Transverse colon (tissue), 4 donors: ENCODE data around the gene PPP1R15A. TPM values are rescaled to one million over a fixed set of nuclear protein-coding genes. Genes with fewer than 3 reads are reported as not detected.
A peak's percentile ranks its signal among the peaks of the same experiment; 100 is the strongest.
"Not testable (repeated sequence)": the region's sequence is repeated elsewhere in the genome, so short reads cannot be mapped to it uniquely, and the experiment has no call there.

ENCODE experiments used
- DNase-seq: peaks from one replicate; pipeline ENCODE4 v3.0.0-alpha.2; 2019
- H3K27ac ChIP-seq, 4 donors: fragments of 200-600 bp; sonication (generic); 2 replicates each; pipeline ENCODE4 v1.5.1; 2016 to 2018; ENCODE audit warnings: inconsistent platforms in 4 of 4
- H3K27me3 ChIP-seq: fragments of 200-600 bp; sonication (generic); 2 replicates; pipeline ENCODE4 v1.5.1; 2017; ENCODE audit warnings: inconsistent platforms
- H3K36me3 ChIP-seq, 4 donors: fragments of 200-600 bp; sonication (generic); 2 replicates each; pipeline ENCODE4 v1.5.1; 2017 to 2019; ENCODE audit warnings: inconsistent platforms in 4 of 4
- H3K4me1 ChIP-seq, 4 donors: fragments of 200-600 bp; sonication (generic); 2 replicates each; pipeline ENCODE4 v1.5.1; 2017 to 2020; ENCODE audit warnings: inconsistent platforms in 4 of 4
- H3K4me3 ChIP-seq, 4 donors: fragments of 200-600 bp; sonication (generic); 1 replicate in 1 of 4; 2 replicates in 3 of 4; pipeline versions ENCODE4 v1.5.1 to v1.6.1; 2017 to 2019; ENCODE audit warnings: inconsistent platforms in 4 of 4
- H3K9me3 ChIP-seq, 2 donors: fragments of 200-600 bp; sonication (generic); 2 replicates each; pipeline ENCODE4 v1.5.1; 2017 to 2019; ENCODE audit warnings: inconsistent platforms in 2 of 2
- EP300 ChIP-seq: sonication (generic); formaldehyde crosslinking; IDR thresholded peaks from one replicate; pipeline ENCODE4 v1.6.1; 2017; ENCODE audit warnings: antibody characterized with exemption, low read depth
- POLR2A ChIP-seq: fragments of 450-650 bp; IDR thresholded peaks from one replicate; pipeline ENCODE4 v1.6.1; 2016; ENCODE audit warnings: antibody characterized with exemption, mild to moderate bottlenecking, moderate library complexity
- POLR2AphosphoS5 ChIP-seq, 3 donors: sonication (generic); formaldehyde crosslinking; IDR thresholded peaks; one replicate each; pipeline ENCODE4 v1.6.1; 2016; ENCODE audit warnings: antibody characterized with exemption in 3 of 3
- WGBS, 2 donors: methylation state at CpG; one replicate each; pipeline ENCODE4 v1.1.5; 2018; ENCODE audit warnings: low coverage in 1 of 2; 5-methylcytosine and 5-hydroxymethylcytosine counted together
- in situ Hi-C, 4 donors: fragments of 200-750 bp; cut with MboI; loops; one replicate each; pipeline versions ENCODE4 v1.15.0 to v1.15.1; 2017; ENCODE audit warnings: low sequenced_read_pairs in 3 of 4, low pct_ligation_motif_present in 1 of 4, low pct_unique_long_range_greater_than_20kb in 1 of 4
- intact Hi-C: fragments of 100-400 bp; cut with DNase I; formaldehyde crosslinking; loops from one replicate; pipeline ENCODE4 v1.15.1; 2023; ENCODE audit warnings: low total_unique reads
- total RNA-seq, 4 donors: library from RNA; depleted of rRNA; stranded (reverse); fragments of >200 nt; gene quantifications; one replicate each; pipeline ENCODE4 v1.1.0, GENCODE V29; 2016
- TF ChIP-seq, protein P1 (sequence below), 5 experiments: fragments of 200-600 bp in 3 of 5; fragments of 450-650 bp in 2 of 5; sonication (generic) in 3 of 5; IDR thresholded peaks; 1 replicate in 2 of 5; 2 replicates in 3 of 5; pipeline ENCODE4 v1.5.1; 2016 to 2017; ENCODE audit warnings: antibody characterized with exemption in 5 of 5, inconsistent platforms in 3 of 5, mild to moderate bottlenecking in 2 of 5, moderate library complexity in 1 of 5

Gene PPP1R15A
- total RNA-seq, 4 donors from 2014 or later: 49.4 to 109 (median 69.5) TPM

DNA sequence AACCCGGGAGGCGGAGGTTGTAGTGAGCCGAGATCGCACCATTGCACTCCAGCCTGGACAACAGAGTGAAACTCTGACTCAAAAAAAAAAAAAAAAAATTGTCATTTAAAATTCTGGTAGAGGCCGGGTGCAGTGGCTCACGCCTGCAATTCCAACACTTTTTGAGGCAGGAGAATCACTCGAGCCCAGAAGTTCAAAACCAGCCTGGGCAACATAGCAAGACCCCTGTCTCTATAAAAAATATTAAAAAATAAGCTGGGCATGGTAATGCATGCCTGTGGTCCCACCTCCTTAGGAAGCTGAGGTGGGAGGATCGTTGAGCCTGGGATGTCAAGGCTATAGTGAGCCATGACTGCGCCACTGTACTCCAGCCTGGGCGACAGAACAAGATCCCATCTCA, 34.1 kb downstream of the PPP1R15A start:
- Histone ChIP-seq H3K4me1 (peaks cover 0 to 23% (median 8%) of the 10 kb centered on the region in 4 donors), H3K9me3 (no peaks in the 10 kb centered on the region), H3K27ac (no peak overlapping the region), H3K4me3 (no peak overlapping the region), H3K27me3 (no peaks in the 10 kb centered on the region), H3K36me3 (peaks cover 0 to 45% (median 9%) of the 10 kb centered on the region in 4 donors)
- 93 to 100% methylated on average over 3 to 10 of the region's 10 CpGs for WGBS, 2 donors
- intact Hi-C loops: loop anchor here (10.0 kb wide), 1 partner anchor 58 kb away; the partner anchor contains the start of gene FTL
- no peak for DNase-seq
- TF ChIP-seq POLR2A (no peak), POLR2AphosphoS5 (IDR thresholded peaks at IDR 0.05) (no peak), EP300 (no peak)
- TF ChIP-seq, protein P1, sequence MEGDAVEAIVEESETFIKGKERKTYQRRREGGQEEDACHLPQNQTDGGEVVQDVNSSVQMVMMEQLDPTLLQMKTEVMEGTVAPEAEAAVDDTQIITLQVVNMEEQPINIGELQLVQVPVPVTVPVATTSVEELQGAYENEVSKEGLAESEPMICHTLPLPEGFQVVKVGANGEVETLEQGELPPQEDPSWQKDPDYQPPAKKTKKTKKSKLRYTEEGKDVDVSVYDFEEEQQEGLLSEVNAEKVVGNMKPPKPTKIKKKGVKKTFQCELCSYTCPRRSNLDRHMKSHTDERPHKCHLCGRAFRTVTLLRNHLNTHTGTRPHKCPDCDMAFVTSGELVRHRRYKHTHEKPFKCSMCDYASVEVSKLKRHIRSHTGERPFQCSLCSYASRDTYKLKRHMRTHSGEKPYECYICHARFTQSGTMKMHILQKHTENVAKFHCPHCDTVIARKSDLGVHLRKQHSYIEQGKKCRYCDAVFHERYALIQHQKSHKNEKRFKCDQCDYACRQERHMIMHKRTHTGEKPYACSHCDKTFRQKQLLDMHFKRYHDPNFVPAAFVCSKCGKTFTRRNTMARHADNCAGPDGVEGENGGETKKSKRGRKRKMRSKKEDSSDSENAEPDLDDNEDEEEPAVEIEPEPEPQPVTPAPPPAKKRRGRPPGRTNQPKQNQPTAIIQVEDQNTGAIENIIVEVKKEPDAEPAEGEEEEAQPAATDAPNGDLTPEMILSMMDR (IDR thresholded peaks at IDR 0.05): no peak
- in situ Hi-C loops: no loop called here

DNA sequence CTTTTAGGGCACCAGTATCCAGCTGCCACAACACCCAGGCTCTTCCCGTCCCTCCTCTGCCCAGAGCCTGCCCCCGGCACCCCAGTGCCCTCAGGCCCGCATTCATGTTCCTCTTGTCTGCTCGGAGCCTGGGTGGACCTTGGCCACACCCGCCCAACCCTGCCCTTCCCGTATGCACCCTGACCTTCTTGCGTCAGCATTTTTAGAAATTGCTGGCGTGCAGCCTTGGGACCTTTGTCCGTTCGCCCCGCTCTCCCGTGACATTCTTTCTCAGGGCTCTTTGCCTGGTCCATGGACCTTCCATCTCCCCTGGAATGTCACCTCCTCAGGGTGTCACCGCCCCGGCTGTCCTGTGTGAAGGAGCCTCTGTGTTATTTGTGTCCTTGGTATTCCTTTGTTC, 35.5 kb downstream of the PPP1R15A start:
- Histone ChIP-seq H3K4me1 (peaks cover 0 to 9% (median 2%) of the 10 kb centered on the region in 4 donors), H3K27me3 (no peaks in the 10 kb centered on the region), H3K4me3 (no peak overlapping the region), H3K36me3 (peaks cover 0 to 59% (median 14%) of the 10 kb centered on the region in 4 donors), H3K27ac (peak overlapping the region; percentile 9 to 43 (median 31)), H3K9me3 (no peaks in the 10 kb centered on the region)
- 82% methylated on average over 13 of the region's 14 CpGs; no CpG with 5 or more reads in 1 of the 2 donors for WGBS, 2 donors
- DNase-seq: peak; percentile 67
- intact Hi-C loops: loop anchor here (10.0 kb wide), 1 partner anchor 57 kb away; the partner anchor contains the start of gene FTL
- in situ Hi-C loops: no loop called here
- TF ChIP-seq POLR2AphosphoS5 (IDR thresholded peaks at IDR 0.05): peak in 1 of 3 donors; percentile 16
- TF ChIP-seq EP300: no peak
- no peak for TF ChIP-seq POLR2A

DNA sequence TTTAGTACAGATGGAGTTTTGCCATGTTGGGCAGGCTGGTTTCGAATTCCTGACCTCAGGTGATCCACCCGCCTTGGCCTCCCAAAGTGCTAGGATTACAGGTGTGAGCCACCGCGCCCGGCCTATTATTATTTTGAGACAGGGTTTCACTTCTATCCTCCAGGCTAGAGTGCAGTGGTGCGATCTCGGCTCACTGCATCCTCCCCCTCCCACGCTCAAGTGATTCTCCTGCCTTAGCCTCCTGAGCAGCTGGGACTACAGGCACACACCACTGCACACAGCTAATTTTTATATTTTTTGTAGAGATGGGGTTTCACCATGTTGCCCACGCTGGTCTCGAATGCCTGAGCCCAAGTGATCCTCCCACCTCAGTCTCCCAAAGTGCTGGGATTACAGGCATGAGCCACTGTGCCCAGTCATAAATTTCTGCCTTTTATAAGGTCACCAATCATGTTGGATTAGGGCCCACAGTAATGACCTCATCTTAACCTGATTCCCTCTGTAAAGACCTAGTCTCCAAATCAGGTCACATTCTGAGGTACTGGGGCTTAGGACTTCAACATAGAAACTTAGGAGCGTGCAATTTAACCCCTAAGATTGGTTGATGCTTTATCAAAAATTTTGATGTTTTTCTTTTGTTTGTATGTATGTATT, 37.3 kb downstream of the PPP1R15A start:
- H3K9me3 ChIP-seq, in situ Hi-C loops, H3K27ac ChIP-seq, H3K4me1 ChIP-seq, DNase-seq, H3K4me3 ChIP-seq, H3K27me3 ChIP-seq: not testable (repeated sequence)
- WGBS, 2 donors: 89% methylated on average over 11 of the region's 11 CpGs; no CpG with 5 or more reads in 1 of the 2 donors
- intact Hi-C loops: loop anchor here (10.0 kb wide), 1 partner anchor 55 kb away; the partner anchor contains the start of gene FTL
- peaks cover 0 to 77% (median 18%) of the 10 kb centered on the region in 4 donors for H3K36me3 ChIP-seq

DNA sequence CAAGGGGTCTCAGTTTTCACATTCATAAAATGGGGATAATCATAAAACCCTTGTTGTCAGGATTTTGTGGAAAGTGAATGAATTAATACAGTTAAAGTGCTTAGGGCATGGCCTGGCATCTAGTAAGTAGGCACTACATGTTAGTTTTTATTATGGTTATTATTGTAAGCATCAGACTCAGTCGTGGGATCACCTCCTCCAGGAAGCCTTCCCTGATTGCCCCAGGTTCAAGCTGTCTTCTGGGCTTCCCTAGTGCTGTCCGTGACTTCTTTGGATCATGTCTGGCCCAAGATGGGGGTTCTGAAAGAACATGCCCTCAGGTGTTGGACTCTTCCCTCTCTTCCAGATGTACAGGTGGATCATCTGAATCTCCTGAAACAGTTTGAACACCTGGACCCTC, 38.6 kb downstream of the PPP1R15A start:
- peaks cover 0 to 6% (median 0%) of the 10 kb centered on the region in 4 donors for H3K4me1 ChIP-seq
- no peak overlapping the region for H3K27ac ChIP-seq
- no peaks in the 10 kb centered on the region for H3K27me3 ChIP-seq
- 86 to 94% methylated on average over 2 of the region's 2 CpGs for WGBS, 2 donors
- in situ Hi-C loops: no loop called here
- no peak overlapping the region for H3K4me3 ChIP-seq
- no peaks in the 10 kb centered on the region for H3K9me3 ChIP-seq
- intact Hi-C loops: no loop called here
- H3K36me3 ChIP-seq: peaks cover 0 to 81% (median 18%) of the 10 kb centered on the region in 4 donors
- no peak for DNase-seq
- TF ChIP-seq POLR2AphosphoS5 (IDR thresholded peaks at IDR 0.05): no peak

DNA sequence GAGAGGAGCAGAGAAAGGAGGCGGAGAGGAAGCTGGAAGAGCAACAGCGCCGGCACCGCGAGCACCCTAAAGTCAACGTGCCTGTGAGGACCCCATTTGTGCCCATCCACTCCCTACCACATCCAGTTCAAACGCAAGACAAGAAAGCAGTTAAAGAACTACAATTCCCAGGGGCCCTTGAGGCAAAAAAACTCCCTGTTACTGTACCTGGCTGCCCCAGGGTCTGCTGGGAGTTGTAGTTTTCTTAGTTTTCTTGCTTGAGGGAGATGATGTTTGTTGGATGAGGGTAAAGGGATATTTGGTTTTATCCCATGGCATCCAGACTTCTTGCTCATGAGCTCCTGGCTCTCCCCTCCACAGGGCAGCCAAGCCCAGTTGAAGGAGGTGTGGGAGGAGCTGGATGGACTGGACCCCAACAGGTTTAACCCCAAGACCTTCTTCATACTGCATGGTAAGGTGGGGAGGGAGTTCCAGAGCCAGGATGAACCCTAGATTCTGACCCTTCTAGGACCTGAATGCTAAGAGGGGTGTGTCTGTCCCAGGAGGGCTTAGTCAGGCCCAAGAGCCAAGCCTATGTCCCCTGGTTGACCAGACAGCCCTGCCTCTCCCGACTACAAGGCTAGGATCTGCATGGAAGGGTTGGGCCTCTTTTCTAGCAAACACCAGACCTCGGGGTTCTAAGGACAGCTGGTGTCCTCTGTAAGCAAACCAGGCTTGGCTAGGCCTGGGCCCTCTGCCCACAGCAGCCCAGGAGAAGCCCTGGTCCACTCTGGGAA, 41.1 kb downstream of the PPP1R15A start:
- TF ChIP-seq, protein P1 (IDR thresholded peaks at IDR 0.05): no peak
- no peak for TF ChIP-seq POLR2AphosphoS5 (IDR thresholded peaks at IDR 0.05)
- TF ChIP-seq POLR2A: no peak
- no peak for TF ChIP-seq EP300
- DNase-seq: no peak
- Histone ChIP-seq H3K9me3 (no peaks in the 10 kb centered on the region), H3K36me3 (peaks cover 0 to 79% (median 18%) of the 10 kb centered on the region in 4 donors), H3K27ac (no peak overlapping the region), H3K4me1 (no peaks in the 10 kb centered on the region), H3K4me3 (no peak overlapping the region), H3K27me3 (no peaks in the 10 kb centered on the region)
- 89% methylated on average over 9 of the region's 9 CpGs; no CpG with 5 or more reads in 1 of the 2 donors for WGBS, 2 donors
- in situ Hi-C loops (no loop called here), intact Hi-C loops (no loop called here)
